OCI-LY7 (cell line): ENCODE data around the gene DERA.

Source experiments
- EZH2phosphoT487 ChIP-seq: fragments of 200-600 bp; sonication (generic); IDR thresholded peaks from 2 replicates; pipeline ENCODE4 v1.6.1; 2018; ENCODE audit warnings: low read depth, borderline replicate concordance, mild to moderate bottlenecking, mixed run types, antibody characterized with exemption, low read length, moderate library complexity, mixed read lengths
- TF ChIP-seq, protein P1 (sequence below): fragments of 200-600 bp; sonication (generic); conservative IDR thresholded peaks from 2 replicates; pipeline ENCODE4 v1.5.1; 2014; ENCODE audit warnings: mild to moderate bottlenecking, antibody characterized with exemption, low read length, moderate library complexity, mixed read lengths

DNA sequence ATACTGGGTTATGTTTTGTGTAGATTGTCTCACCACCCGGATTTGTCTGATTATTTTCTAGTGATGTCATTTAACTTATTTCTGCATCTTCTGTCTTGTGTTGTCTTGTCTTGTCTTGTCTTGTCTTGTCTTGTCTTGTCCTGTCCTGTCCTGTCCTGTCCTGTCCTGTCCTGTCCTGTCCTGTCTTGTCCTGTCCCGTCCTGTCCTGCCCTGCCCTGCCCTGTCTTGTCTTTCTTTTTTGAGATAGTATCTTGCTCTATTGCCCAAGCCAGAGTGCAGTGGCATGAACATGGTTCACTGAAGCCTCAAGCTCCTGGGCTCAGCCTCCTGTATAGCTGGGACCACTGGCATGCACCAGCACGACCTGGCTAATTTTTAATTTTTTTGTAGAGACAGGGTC, 25.6 kb downstream of the DERA start:
- TF ChIP-seq, protein P1, sequence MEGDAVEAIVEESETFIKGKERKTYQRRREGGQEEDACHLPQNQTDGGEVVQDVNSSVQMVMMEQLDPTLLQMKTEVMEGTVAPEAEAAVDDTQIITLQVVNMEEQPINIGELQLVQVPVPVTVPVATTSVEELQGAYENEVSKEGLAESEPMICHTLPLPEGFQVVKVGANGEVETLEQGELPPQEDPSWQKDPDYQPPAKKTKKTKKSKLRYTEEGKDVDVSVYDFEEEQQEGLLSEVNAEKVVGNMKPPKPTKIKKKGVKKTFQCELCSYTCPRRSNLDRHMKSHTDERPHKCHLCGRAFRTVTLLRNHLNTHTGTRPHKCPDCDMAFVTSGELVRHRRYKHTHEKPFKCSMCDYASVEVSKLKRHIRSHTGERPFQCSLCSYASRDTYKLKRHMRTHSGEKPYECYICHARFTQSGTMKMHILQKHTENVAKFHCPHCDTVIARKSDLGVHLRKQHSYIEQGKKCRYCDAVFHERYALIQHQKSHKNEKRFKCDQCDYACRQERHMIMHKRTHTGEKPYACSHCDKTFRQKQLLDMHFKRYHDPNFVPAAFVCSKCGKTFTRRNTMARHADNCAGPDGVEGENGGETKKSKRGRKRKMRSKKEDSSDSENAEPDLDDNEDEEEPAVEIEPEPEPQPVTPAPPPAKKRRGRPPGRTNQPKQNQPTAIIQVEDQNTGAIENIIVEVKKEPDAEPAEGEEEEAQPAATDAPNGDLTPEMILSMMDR = no peak
- no peak for TF ChIP-seq EZH2phosphoT487
